ENCODE measurements around the gene TEKTIP1.
"Not testable (repeated sequence)": the region's sequence is repeated elsewhere in the genome, so short reads cannot be mapped to it uniquely, and the experiment has no call there.

TEKTIP1 gene

GRCh38 chr19:3573858-3574637 lies 35.1 kb downstream of the TEKTIP1 start:
- peak; percentile 90 for DNase-seq
- in situ Hi-C loops (cut with HindIII; ENCODE audit: low pct_ligation_motif_present, low pct_unique_long_range_greater_than_20kb, low sequenced_read_pairs) = no loop called here

DNA sequence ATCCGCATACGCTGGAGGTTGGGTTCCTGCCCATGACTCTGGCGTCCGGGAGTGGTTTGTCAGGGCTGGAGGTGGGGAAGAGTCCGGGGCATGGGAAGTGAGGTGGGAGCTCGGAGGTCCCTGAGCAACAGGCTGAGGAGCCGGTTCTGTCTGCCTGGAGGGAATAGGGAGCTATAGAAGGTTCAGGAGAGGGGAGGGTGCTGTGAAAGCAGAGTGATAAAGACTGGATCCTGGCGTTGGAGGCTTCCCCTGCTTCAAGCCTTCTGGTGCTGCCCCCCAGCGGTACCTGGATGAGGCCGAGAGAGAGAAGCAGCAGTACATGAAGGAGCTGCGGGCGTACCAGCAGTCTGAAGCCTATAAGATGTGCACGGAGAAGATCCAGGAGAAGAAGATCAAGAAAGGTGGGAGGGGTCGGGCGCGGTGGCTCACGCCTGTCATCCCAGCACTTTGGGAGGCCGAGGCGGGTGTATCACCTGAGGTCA lies 36.3 kb downstream of the TEKTIP1 start:
- peak; percentile 33 for DNase-seq
- in situ Hi-C loops (cut with HindIII; ENCODE audit: low pct_ligation_motif_present, low pct_unique_long_range_greater_than_20kb, low sequenced_read_pairs) = no loop called here

GRCh38 chr19:3575949-3576673 lies 37.1 kb downstream of the TEKTIP1 start:
- in situ Hi-C loops (cut with HindIII; ENCODE audit: low pct_ligation_motif_present, low pct_unique_long_range_greater_than_20kb, low sequenced_read_pairs) = no loop called here
- DNase-seq = no peak

DNA sequence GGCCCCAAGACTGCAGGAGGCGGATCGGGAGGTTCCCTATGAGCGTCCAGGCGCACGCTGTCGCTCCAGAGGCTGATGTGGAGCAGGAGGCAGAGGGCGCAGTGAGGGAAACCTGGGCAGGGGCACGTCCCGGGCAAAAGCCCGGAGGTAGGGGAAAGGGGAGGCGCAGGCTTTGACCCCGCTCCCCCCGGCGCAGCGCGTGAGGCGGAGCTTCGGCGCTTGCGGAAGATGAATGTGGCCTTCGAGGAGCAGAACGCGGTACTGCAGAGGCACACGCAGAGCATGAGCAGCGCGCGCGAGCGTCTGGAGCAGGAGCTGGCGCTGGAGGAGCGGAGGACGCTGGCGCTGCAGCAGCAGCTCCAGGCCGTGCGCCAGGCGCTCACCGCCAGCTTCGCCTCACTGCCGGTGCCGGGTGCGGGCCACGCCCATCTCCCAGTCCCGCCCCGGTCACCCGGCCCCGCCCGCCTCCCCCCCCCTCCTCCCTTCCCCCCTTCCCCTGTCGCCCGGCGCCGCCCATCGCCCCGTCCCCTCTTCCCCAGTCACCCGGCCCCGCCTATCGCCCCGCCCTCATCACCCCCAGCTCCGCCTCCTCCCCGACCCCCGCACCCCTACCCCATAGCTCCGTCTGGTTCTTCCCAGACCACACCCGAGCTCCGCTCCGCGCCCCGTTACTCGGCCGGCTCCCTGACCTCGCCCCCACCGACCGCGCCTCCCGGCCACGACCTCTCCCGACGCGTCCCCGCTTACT lies 37.9 kb downstream of the TEKTIP1 start:
- DNase-seq = no peak
- in situ Hi-C loops (cut with HindIII; ENCODE audit: low pct_ligation_motif_present, low pct_unique_long_range_greater_than_20kb, low sequenced_read_pairs) = no loop called here

DNA sequence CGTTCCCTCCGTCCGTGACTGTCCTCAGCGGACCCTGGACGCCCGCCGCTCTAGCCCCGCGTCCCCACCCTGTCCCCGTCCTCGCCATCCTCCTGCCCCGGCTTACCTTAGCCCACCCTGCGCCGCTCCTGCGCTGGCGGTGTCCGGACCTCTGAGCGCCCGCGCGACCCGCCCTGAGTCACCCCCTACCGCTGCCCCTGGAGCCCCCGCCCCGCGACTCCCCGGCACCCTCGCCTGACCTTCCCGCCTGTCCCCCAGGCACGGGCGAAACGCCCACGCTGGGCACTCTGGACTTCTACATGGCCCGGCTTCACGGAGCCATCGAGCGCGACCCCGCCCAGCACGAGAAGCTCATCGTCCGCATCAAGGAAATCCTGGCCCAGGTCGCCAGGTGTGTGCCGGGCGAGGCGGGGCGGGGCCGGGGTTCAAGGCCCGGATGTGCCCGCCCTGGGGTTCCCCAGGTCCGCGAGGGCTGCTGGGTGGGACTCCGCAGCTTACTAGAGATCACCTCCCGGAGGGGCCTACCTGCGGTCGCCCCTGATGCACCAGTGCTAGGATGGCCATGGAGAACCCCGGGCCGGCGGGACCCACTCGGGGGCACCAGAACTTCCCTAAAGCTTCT lies 38.9 kb downstream of the TEKTIP1 start:
- in situ Hi-C loops (cut with HindIII; ENCODE audit: low pct_ligation_motif_present, low pct_unique_long_range_greater_than_20kb, low sequenced_read_pairs) = no loop called here
- no peak for DNase-seq

- in situ Hi-C loops (cut with HindIII; ENCODE audit: low pct_ligation_motif_present, low pct_unique_long_range_greater_than_20kb, low sequenced_read_pairs) = no loop called here
- DNase-seq = no peak
These were observed 39.4 kb downstream of the TEKTIP1 start for GRCh38 chr19:3578390-3578789.

- in situ Hi-C loops (cut with HindIII; ENCODE audit: low pct_ligation_motif_present, low pct_unique_long_range_greater_than_20kb, low sequenced_read_pairs) = no loop called here
These were observed 41.4 kb downstream of the TEKTIP1 start for GRCh38 chr19:3580156-3580934.

DNA sequence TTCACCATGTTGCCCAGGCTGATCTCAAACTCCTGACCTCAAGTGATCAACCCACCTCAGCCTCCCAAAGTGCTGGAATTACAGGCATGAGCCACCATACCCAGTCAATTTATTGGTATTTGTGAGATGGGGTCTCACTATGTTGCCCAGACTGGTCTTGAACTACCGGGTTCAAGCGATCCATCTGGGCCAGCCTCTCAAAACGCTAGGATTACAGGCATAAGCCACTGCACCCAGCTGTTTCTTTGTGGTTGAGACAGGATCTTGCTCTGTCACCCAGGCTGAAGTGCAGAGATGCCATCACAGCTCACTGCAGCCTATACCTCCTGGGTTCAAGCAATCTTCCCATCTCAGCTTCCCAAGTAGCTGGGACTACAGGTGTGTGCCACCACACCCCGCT lies 42.8 kb downstream of the TEKTIP1 start:
- DNase-seq; in situ Hi-C loops (cut with HindIII; ENCODE audit: low pct_ligation_motif_present, low pct_unique_long_range_greater_than_20kb, low sequenced_read_pairs): not testable (repeated sequence)

More at GRCh38 chr19:3580156-3580934, 41.4 kb downstream of the TEKTIP1 start:
- peak; percentile 39 for DNase-seq

DNA sequence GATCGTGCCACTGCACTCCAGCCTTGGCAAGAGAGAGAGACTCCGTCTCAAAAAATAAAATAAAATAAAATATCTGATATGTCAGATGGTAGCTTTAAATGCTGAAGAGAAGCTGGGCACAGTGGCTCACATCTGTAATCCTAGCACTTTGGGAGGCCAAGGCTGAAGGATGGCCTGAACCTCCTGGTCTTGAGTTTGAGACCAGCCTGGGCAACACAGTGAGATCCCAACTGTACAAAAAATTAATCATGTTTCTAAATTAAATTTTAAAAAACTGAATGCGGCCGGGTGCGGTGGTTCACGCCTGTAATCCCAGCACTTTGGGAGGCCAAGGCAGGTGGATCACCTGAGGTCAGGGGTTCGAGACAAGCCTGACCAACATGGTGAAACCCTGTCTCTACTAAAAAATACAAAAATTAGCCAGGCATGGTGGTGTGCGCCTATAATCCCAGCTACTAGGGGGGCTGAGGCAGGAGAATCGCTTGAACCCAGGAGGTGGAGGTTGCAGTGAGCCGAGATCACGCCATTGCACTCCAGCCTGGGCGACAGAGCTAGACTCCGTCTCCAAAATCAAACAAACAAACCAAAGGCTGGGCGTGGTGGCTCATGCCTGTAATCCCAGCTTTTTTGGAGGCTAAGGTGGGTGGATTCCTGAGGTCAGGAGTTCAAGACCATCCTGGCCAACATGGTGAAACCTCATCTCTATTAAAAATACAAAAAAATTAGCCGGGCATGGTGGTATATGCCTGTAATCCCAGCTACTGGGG lies 45.2 kb downstream of the TEKTIP1 start:
- in situ Hi-C loops (cut with HindIII; ENCODE audit: low pct_ligation_motif_present, low pct_unique_long_range_greater_than_20kb, low sequenced_read_pairs); DNase-seq: not testable (repeated sequence)

DNA sequence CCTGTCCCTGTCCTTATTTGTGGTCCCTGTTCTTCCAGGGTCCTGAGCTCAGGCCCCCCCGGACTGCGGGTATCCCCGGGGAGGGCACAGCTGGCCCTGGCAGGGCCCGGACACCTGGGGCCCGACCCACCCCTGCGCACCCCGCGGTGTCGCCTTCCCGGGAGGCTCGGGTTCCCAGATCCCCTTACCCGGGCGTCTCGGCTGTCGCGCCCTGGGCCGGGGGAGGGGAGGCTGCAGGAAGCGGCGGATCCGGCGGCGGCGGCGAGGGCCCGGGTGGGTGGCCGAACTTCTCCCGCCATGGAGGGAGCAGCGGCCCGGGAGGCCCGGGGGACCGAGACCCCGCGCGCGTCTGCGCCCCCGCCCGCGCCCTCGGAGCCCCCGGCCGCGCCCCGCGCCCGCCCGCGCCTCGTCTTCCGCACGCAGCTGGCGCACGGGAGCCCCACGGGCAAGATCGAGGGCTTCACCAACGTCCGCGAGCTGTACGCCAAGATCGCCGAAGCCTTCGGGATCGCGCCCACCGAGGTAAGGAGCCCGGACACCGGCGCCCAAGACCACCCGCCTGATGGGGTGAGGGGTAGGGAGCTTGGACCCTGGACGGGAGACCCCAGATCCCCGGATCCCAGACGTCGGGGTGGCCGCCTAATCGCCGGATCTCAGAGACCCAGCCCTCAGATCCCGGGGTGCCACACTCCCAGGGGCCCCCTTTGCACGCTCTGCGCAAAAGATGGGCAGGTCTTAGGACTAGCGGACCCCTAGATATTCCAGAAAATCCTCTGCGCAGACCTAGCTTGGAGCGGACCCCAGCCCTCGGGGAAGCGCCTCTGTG lies 46.5 kb downstream of the TEKTIP1 start, which contains the start of gene GIPC3:
Gene GIPC3, plus strand, starts transcription at position 178 of the 826 bp plus-strand sequence. Its CDS starts 120 bp downstream, at position 298.
- in situ Hi-C loops (cut with HindIII; ENCODE audit: low pct_ligation_motif_present, low pct_unique_long_range_greater_than_20kb, low sequenced_read_pairs) = no loop called here
- no peak for DNase-seq

- DNase-seq = no peak
These were observed 47.2 kb downstream of the TEKTIP1 start for GRCh38 chr19:3586127-3586626.

GRCh38 chr19:3586707-3587346 lies 47.9 kb downstream of the TEKTIP1 start:
- in situ Hi-C loops (cut with HindIII; ENCODE audit: low pct_ligation_motif_present, low pct_unique_long_range_greater_than_20kb, low sequenced_read_pairs) = no loop called here

More at GRCh38 chr19:3586127-3586626, 47.2 kb downstream of the TEKTIP1 start:
- in situ Hi-C loops (cut with HindIII; ENCODE audit: low pct_ligation_motif_present, low pct_unique_long_range_greater_than_20kb, low sequenced_read_pairs) = no loop called here

DNA sequence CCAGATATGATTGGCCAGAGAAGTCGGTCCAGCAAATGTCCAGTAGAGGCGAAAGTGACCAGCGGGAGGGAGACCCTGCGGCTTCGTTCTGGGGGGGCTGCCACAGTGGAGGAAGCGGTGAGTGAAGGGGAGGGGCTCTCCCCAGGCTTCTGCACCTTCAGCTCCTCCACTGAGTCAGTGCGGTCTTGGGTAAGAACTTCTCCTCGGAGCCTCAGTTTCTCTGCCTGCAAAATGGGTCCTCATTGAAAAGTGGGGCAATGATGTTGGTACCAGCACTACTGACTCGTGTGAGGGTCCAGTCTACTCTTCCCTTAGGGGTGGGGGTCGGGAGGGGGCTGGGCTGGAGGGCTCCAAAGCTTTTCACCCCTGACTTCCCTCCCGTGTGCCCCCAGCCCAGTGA lies 50.5 kb downstream of the TEKTIP1 start:
- in situ Hi-C loops (cut with HindIII; ENCODE audit: low pct_ligation_motif_present, low pct_unique_long_range_greater_than_20kb, low sequenced_read_pairs) = no loop called here
- no peak for DNase-seq

More at GRCh38 chr19:3586707-3587346, 47.9 kb downstream of the TEKTIP1 start:
- no peak for DNase-seq

DNA sequence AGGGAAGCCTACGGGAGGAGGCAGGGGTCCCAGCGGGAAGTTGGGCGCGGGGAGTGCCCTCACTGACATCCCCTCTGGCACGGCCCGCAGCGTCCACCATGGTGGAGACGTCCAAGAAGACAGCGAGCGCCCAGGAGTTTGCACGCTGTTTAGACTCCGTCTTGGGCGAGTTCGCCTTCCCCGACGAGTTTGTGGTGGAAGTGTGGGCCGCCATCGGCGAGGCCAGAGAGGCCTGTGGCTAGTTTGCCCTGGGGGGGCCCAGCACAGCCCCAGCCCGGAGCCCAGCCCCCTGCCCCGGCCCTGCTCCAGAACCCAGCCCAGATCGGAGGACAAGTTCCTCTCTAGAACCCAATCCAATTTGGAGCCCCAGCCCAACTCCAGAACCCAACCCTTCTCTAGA lies 51.0 kb downstream of the TEKTIP1 start:
- in situ Hi-C loops (cut with HindIII; ENCODE audit: low pct_ligation_motif_present, low pct_unique_long_range_greater_than_20kb, low sequenced_read_pairs) = no loop called here
- DNase-seq = no peak

GRCh38 chr19:3590991-3591659 lies 52.2 kb downstream of the TEKTIP1 start:
- DNase-seq = no peak
- in situ Hi-C loops (cut with HindIII; ENCODE audit: low pct_ligation_motif_present, low pct_unique_long_range_greater_than_20kb, low sequenced_read_pairs) = no loop called here

Data from ACHN (cell line).